Muscle layer of colon (tissue), 2 donors: ENCODE data around the gene CLIC4.

Source experiments
- H3K27ac ChIP-seq: one replicate; pipeline ENCODE4 v1.7.0; 2013; ENCODE audit warnings: low read depth, mild to moderate bottlenecking, low read length, moderate library complexity
- H3K27me3 ChIP-seq, 2 donors: one replicate each; pipeline ENCODE4 v1.7.0; 2013; ENCODE audit warnings: low read length in 2 of 2, mild to moderate bottlenecking in 2 of 2; ENCODE audit not compliant: insufficient read depth in 2 of 2, control insufficient read depth in 1 of 2
- H3K36me3 ChIP-seq: one replicate; pipeline ENCODE4 v1.7.0; 2013; ENCODE audit warnings: mild to moderate bottlenecking, low read length; ENCODE audit not compliant: insufficient read depth
- H3K4me1 ChIP-seq: one replicate; pipeline ENCODE4 v1.7.0; 2013; ENCODE audit warnings: mild to moderate bottlenecking, low read length; ENCODE audit not compliant: insufficient read depth
- H3K4me3 ChIP-seq, 2 donors: one replicate each; pipeline ENCODE4 v1.7.0; 2013; ENCODE audit warnings: low read length in 2 of 2, low read depth in 1 of 2, mild to moderate bottlenecking in 1 of 2, moderate library complexity in 1 of 2
- H3K9ac ChIP-seq: one replicate; pipeline ENCODE4 v1.7.0; 2013; ENCODE audit warnings: low read length
- H3K9me3 ChIP-seq: one replicate; pipeline ENCODE4 v1.7.0; 2013; ENCODE audit warnings: mild to moderate bottlenecking, low read length
- donor health status: abdominal sarcoma.
- donor health status: Adenocarcinoma of cecum.

The CLIC4 gene

DNA sequence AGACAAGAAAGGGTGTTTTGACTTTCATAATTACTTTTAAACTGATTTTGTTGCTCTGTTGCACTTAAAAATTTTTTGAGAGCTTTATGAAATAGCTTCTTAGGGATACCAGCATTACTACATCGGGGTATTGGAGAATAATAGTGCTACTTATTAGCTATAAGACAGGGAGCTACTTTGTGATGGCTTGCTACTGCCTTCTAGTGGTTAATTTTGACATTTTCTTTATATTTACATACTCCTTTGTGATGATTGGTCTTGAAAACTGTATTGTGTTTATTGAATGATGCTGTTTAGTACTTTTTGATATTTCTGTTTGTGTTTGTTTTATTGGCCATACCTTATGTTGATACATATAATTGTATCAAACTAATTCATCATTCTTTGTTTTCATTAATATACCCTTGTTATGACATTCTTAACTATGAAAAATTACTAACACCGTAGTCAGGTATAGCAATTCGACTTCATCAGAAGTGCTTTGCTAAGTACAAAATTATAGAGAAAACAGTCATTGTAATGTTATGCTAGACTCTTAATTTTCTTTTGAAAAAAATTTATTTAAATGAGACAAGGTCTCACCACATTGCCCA is 85.5 kb downstream of the CLIC4 start:
- Histone ChIP-seq H3K9ac (no peak overlapping the region), H3K4me3 (no peak overlapping the region)

GRCh38 chr1:24841593-24841992 is 96.3 kb downstream of the CLIC4 start:
- Histone ChIP-seq H3K27me3 (no peaks in the 10 kb centered on the region), H3K9me3 (no peaks in the 10 kb centered on the region), H3K27ac (no peak overlapping the region), H3K4me1 (no peaks in the 10 kb centered on the region), H3K36me3 (peaks cover 13% of the 10 kb centered on the region), H3K4me3 (no peak overlapping the region), H3K9ac (no peak overlapping the region)

More for the DNA sequence above, 85.5 kb downstream of the CLIC4 start:
- H3K27ac ChIP-seq = no peak overlapping the region
- no peaks in the 10 kb centered on the region for H3K27me3 ChIP-seq
- H3K9me3 ChIP-seq = no peaks in the 10 kb centered on the region
- H3K4me1 ChIP-seq = peaks cover 42% of the 10 kb centered on the region
- no peaks in the 10 kb centered on the region for H3K36me3 ChIP-seq

DNA sequence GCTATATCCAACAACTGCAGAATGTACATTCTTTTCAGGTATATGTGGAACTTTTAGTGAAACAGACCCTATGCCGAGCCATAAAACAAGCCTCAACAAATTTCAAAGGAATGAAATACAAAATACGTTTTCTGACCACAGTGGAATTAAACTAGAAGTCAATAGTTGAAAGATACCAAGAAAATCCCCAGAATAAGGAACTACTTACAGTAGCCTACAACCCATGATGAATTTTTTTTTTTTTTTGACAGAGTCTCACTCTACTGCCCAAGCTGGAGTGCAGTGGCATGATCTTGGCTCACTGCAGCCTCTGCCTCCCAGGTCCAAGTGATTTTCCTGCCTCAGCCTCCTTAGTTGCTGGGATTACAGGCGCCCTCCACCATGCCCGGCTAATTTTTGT is 101.4 kb downstream of the CLIC4 start:
- Histone ChIP-seq H3K4me1 (peaks cover 12% of the 10 kb centered on the region), H3K27ac (no peak overlapping the region), H3K27me3 (no peaks in the 10 kb centered on the region), H3K9ac (no peak overlapping the region), H3K36me3 (no peaks in the 10 kb centered on the region), H3K4me3 (no peak overlapping the region), H3K9me3 (no peaks in the 10 kb centered on the region)

- Histone ChIP-seq H3K36me3 (no peaks in the 10 kb centered on the region), H3K9ac (no peak overlapping the region), H3K4me3 (peak overlapping the region; percentile 57 to 65), H3K9me3 (no peaks in the 10 kb centered on the region), H3K27ac (no peak overlapping the region), H3K27me3 (no peaks in the 10 kb centered on the region), H3K4me1 (peaks cover 12% of the 10 kb centered on the region)
Observed at GRCh38 chr1:24847995-24848881, 103.0 kb downstream of the CLIC4 start.

- no peak overlapping the region for H3K9ac ChIP-seq
- H3K4me1 ChIP-seq = peaks cover 12% of the 10 kb centered on the region
- H3K4me3 ChIP-seq = no peak overlapping the region
- no peaks in the 10 kb centered on the region for H3K9me3 ChIP-seq
- no peaks in the 10 kb centered on the region for H3K36me3 ChIP-seq
- no peak overlapping the region for H3K27ac ChIP-seq
- H3K27me3 ChIP-seq = no peaks in the 10 kb centered on the region
Observed at GRCh38 chr1:24849672-24850295, 104.5 kb downstream of the CLIC4 start.

GRCh38 chr1:24850328-24850920 is 105.2 kb downstream of the CLIC4 start:
- Histone ChIP-seq H3K4me1 (peaks cover 12% of the 10 kb centered on the region), H3K9ac (no peak overlapping the region), H3K36me3 (no peaks in the 10 kb centered on the region), H3K4me3 (no peak overlapping the region), H3K27ac (no peak overlapping the region), H3K27me3 (no peaks in the 10 kb centered on the region), H3K9me3 (no peaks in the 10 kb centered on the region)

GRCh38 chr1:24853649-24854048 is 108.4 kb downstream of the CLIC4 start:
- Histone ChIP-seq H3K4me3 (no peak overlapping the region), H3K9ac (no peak overlapping the region), H3K4me1 (peaks cover 11% of the 10 kb centered on the region), H3K9me3 (no peaks in the 10 kb centered on the region), H3K36me3 (no peaks in the 10 kb centered on the region), H3K27ac (no peak overlapping the region), H3K27me3 (no peaks in the 10 kb centered on the region)

- no peak overlapping the region for H3K4me3 ChIP-seq
- H3K36me3 ChIP-seq = no peaks in the 10 kb centered on the region
- H3K4me1 ChIP-seq = no peaks in the 10 kb centered on the region
- no peak overlapping the region for H3K27ac ChIP-seq
- H3K27me3 ChIP-seq = no peaks in the 10 kb centered on the region
- H3K9me3 ChIP-seq = no peaks in the 10 kb centered on the region
- H3K9ac ChIP-seq = no peak overlapping the region
Observed at GRCh38 chr1:24855474-24855873, 110.2 kb downstream of the CLIC4 start.

GRCh38 chr1:24856787-24857506 is 111.7 kb downstream of the CLIC4 start:
- Histone ChIP-seq H3K9me3 (no peaks in the 10 kb centered on the region), H3K4me1 (no peaks in the 10 kb centered on the region), H3K36me3 (no peaks in the 10 kb centered on the region), H3K27ac (no peak overlapping the region), H3K9ac (no peak overlapping the region), H3K27me3 (peaks cover 0 to 7% of the 10 kb centered on the region in 2 donors), H3K4me3 (no peak overlapping the region)

- Histone ChIP-seq H3K4me3 (no peak overlapping the region), H3K9ac (no peak overlapping the region), H3K27me3 (peaks cover 0 to 10% of the 10 kb centered on the region in 2 donors), H3K36me3 (no peaks in the 10 kb centered on the region), H3K4me1 (no peaks in the 10 kb centered on the region), H3K9me3 (no peaks in the 10 kb centered on the region), H3K27ac (no peak overlapping the region)
Observed at GRCh38 chr1:24857507-24858133, 112.4 kb downstream of the CLIC4 start.
